Raji (cell line): ENCODE measurements around the gene ANKS4B.

Source experiments
- POLR2A ChIP-seq: IDR thresholded peaks from 2 replicates; pipeline ENCODE4 v1.6.1; 2011; ENCODE audit warnings: low read depth, low read length, control low read depth; ENCODE audit not compliant: insufficient read depth

The ANKS4B gene

GRCh38 chr16:21267298-21267697 is 33.8 kb downstream of the ANKS4B start:
- TF ChIP-seq POLR2A, result no peak

- no peak for TF ChIP-seq POLR2A
These were observed 34.7 kb downstream of the ANKS4B start for GRCh38 chr16:21268236-21268635.

GRCh38 chr16:21272253-21272652 is 38.8 kb downstream of the ANKS4B start:
- TF ChIP-seq POLR2A, result no peak

- TF ChIP-seq POLR2A, result no peak
These were observed 40.8 kb downstream of the ANKS4B start for GRCh38 chr16:21274172-21274726.

- TF ChIP-seq POLR2A, result no peak
These were observed 42.0 kb downstream of the ANKS4B start for GRCh38 chr16:21275529-21275928.

GRCh38 chr16:21276090-21276489 is 42.6 kb downstream of the ANKS4B start:
- TF ChIP-seq POLR2A, result no peak

GRCh38 chr16:21277045-21277926 is 43.8 kb downstream of the ANKS4B start:
- TF ChIP-seq POLR2A, result no peak

- TF ChIP-seq POLR2A, result no peak
These were observed 44.6 kb downstream of the ANKS4B start, which contains the start of gene CRYM for GRCh38 chr16:21277927-21278706. Gene CRYM, minus strand, starts transcription at chr16:21278290. Its CDS starts 39 bp downstream, at chr16:21278251.

- TF ChIP-seq POLR2A, result no peak
These were observed 46.0 kb downstream of the ANKS4B start for GRCh38 chr16:21279501-21279900.

- TF ChIP-seq POLR2A, result no peak
These were observed 48.3 kb downstream of the ANKS4B start for GRCh38 chr16:21281698-21282389.

GRCh38 chr16:21283521-21284289 is 50.2 kb downstream of the ANKS4B start:
- no peak for TF ChIP-seq POLR2A

- no peak for TF ChIP-seq POLR2A
These were observed 50.9 kb downstream of the ANKS4B start for GRCh38 chr16:21284414-21284813.

- no peak for TF ChIP-seq POLR2A
These were observed 51.8 kb downstream of the ANKS4B start for GRCh38 chr16:21285314-21285713.
